ENCODE measurements around the gene NOBOX.
"Not testable (repeated sequence)": the region's sequence is repeated elsewhere in the genome, so short reads cannot be mapped to it uniquely, and the experiment has no call there.

Gene NOBOX

DNA sequence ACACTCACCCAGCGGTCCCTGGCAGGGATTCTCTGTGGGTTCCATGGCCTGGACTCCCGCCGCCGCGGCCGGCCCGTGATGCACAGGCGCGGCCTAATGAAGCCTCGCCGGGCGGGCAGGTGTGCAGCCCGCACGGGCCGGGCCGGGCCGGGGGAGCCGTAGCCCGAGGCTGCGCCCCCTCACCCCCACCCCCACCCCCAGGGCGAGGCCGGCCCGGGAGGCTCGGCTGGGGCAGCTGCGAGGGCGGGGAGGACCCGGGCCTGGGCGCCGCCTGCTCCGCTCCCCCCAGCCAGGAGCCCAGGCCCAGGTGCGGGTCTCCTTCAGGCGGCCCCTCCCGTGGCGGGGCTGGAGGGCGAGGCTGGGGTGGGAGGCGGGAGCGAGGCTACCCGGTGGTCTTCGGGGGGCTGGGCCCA lies at the start of gene NOBOX:
Gene NOBOX (minus strand): TSS at position 45 of the 413 bp plus-strand sequence.
- no peak for DNase-seq (ENCODE audit: low read depth)

DNA sequence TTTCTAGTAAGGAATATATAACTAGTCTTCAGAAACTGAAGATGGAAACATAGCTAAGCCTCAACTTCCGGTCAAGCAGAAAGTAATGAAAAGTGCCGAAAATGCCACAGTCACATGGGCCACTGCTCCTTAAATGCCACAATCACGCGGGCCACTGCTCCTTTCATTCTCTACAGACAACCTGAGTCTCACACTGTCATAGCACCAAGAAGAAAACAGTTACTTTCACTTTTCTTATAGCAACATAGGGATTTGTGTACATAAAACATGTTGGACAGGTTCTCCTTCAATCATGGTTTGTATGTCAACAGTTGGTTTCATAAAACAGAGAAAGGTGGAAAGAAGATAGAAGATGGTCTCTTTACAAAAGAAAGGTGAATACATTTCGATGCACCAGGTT lies 48.6 kb upstream of the NOBOX start:
- DNase-seq (ENCODE audit: low read depth): no peak

DNA sequence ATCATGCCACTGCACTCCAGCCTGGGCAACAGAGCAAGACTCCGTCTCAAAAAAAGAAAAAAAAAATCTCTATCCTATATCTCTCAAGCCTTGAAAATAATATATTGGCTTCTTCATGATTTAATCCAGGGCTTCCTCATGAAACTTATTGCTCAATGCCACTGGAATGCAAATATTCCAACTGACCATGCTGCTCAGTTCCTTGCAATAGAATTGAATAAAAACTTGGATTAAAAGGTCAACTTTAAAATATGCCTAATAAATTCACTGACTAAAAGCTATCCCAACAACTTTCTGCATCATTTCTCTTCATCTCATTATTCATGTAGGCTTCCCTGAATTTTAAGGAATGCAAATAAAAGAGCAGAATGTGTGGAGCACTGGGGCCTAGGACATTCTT lies 42.1 kb upstream of the NOBOX start:
- DNase-seq (ENCODE audit: low read depth): peak; percentile 18

DNA sequence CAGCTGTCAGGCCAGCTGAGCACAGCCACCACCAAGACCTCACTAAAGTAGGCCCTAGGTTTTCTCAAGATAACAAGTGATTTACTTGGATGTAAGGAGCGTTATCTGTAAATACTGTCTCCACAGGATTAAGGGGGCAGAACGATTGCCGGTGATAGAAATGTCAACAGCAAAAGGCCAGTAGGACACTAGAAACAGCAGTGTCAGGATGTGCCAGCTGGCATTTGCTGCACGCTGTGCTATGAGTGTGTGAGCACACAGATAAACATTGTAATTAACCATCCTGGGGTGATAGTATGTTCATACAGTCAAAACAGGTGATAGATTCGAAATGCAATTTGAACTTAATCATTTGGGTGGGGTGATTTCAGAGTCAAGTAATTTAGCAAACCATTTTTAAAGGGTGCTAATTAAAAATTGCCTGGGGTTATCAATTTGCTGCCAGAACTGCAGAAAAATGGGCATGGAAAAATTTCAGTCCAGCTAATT lies 36.3 kb upstream of the NOBOX start:
- no peak for DNase-seq (ENCODE audit: low read depth)

DNA sequence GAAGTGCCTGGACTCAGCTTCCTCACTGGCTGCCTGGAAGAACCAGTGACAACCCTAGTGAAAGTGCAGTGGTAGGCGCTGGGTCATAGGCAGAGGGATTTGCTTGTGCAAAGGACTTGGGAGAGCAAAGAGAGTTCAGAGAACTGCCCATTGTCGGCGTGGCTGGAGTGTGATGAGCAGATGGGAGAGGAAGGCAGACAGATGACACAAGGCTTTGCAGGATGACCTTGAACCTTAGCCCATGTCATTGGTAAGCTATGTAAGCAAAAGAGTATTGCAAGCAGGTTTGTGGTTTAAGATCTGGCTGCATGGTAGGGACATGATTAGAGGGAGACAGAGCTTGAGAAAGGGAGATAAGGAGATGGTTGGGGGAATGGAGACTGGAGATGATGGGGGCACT lies 35.3 kb upstream of the NOBOX start:
- DNase-seq (ENCODE audit: low read depth): peak; percentile 11

DNA sequence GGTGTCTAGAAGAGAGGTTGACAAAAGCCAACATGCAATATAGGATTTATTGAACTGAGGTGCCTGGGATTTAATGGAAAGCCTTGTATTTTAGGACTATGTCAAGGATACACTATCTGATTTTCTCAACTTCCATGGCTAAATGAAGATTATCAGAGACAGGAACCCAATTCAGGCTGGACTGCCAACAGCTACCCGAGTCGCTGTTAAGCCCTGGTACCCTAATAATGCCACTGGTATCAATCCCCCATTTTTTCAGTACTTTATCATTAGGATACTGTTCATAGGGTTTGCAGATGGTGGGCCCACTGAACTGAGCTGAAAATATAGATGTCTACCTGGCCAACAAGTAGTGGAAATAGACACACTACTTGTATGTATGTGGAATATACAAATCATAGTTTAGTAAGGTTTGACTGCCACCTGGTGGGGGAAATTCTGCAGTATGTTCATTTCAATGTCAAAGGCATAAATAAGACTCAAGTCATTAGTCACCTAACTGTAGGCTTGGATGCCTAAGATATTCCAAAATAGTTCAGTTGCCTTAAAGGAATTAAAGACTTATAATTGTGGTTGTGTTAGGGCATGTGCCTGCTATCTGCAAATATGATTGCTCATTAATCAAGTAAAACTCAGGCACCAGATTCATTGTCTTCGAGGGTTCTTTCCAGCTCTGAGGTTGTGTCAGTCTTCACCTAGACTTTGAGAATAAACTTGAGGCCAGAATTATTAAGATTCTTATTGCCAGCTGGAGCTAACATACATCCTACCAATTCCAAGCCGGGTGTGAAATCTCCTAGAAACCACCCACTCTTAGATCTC lies 34.1 kb upstream of the NOBOX start:
- DNase-seq (ENCODE audit: low read depth): peak; percentile 82

DNA sequence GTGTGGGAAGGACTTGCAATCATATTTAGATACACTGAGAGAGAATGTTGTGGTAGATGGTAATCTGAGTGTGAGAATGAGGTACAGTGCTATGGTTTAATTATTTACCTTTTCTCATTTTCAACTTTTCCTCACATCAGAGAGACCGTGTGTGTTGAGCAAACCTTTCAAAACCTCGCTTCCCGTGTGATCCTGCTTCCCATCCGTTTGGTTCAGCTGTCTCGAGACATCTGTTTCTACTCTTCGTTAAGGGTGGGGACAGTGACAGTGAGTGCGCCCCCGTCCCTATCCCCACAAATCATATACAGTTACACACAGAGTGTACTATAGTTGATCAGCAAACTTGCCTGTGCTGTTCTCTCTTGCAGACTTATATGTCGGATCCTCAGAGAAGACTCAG lies 33.0 kb upstream of the NOBOX start:
- DNase-seq (ENCODE audit: low read depth): no peak

DNA sequence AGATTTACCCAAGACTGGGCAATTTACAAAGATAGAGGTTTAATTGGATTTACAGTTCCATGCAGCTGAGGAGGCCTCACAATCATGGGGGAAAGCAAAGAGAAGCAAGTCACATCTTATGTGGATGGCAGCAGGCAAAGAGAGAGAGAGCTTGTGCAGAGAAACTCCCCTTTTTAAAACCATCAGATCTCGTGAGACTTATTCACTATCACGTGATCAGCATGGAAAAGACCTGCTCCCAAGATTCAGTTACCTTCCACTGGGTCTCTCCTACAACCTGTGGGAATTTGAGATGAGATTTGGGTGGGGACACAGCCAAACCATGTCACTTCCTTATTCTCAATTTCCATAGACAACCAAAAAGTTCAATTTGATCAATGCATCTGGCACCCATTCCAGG lies 24.9 kb upstream of the NOBOX start:
- no peak for DNase-seq (ENCODE audit: low read depth)

DNA sequence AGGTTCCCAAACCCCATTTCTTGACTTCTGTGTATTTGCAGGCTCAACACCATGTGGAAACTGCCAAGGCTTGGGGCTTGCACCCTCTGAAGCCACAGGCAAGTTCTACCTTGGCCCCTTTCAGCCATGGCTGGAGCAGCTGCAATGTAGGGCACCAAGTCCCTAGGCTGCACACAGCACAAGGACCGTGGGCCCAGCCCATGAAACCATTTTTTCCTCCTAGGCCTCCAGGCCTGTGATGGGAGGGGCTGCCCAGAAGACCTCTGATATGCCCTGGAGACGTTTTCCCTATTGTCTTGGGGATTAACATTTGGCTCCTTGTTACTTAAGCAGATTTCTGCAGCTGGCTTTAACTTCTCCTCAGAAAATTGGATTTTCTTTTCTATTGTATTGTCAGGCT lies 24.0 kb upstream of the NOBOX start:
- not testable (repeated sequence) for DNase-seq (ENCODE audit: low read depth)

DNA sequence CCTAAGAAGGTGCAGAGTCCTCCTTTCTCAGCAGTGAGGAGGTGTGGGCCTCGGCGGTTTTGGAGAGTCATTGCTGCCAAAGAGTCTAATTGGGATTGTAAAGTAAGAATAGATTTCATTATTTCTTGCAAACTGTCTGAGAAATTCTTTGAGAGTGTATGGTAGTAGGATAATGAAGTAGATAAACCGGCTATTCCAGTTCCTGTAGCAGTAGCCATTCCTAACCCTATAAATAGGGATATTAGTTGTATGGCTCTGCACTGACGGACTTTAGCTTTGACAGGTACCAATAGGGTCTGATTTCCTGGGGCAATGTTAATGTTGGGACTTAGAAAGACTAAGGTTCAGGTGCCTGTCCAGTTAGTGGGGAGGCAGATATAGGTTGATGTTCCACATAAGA lies 15.4 kb upstream of the NOBOX start:
- not testable (repeated sequence) for DNase-seq (ENCODE audit: low read depth)

DNA sequence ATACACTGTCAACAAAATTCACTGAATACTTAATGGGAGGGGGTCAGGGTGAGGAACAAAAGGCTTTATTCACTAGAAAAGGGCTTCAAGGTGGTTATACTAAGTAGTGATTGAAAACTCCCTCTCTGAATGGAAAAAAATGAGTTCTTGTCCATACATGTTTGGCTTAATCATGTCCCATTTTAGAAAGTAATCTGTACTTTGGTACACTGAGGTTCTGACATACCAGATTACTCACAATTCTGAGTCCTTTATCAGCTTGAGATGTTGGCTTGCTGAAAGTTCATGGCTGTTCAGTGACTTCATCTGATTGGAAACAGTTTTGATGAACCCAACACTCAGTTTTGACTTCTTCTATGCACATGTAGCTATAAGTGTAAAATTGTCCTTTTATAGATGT lies 12.8 kb upstream of the NOBOX start:
- no peak for DNase-seq (ENCODE audit: low read depth)

DNA sequence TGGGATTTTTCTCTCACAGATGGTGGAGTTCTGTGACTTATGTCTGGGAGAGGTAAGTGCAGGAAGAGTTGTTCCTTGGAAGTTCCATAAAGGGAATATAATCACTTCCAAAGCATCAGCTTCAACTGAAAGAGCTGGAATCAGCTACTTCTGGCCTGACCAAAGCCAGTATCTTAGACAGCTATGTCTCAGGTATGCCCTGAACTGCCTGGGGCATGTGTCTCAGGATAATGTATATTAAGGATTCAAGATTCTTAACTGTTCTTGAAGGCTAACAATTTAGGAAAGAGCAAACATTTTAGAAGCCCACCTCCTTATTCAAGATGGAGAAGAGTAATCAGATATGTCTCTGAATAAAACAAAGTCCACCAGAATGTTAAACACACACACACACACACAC lies 12.4 kb upstream of the NOBOX start:
- no peak for DNase-seq (ENCODE audit: low read depth)

DNA sequence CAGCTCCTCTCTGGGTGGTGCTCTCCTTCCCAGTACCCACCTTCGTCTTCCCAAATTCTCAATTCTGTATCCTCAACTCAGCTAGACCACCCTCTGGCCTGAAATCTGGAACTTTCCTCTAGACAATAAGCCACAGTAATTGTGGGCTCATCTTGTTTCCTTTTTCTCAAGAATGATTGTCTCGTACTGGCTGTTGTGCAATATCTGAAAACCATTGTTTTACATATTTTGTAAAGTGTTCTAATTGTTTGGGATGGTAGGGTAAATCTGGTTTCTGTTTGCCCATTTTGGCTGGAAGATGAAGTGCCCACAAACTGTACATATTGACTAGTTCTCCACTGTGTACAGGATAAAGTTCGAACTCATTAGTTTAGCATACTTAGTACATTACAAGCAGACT lies 11.3 kb upstream of the NOBOX start:
- no peak for DNase-seq (ENCODE audit: low read depth)

DNA sequence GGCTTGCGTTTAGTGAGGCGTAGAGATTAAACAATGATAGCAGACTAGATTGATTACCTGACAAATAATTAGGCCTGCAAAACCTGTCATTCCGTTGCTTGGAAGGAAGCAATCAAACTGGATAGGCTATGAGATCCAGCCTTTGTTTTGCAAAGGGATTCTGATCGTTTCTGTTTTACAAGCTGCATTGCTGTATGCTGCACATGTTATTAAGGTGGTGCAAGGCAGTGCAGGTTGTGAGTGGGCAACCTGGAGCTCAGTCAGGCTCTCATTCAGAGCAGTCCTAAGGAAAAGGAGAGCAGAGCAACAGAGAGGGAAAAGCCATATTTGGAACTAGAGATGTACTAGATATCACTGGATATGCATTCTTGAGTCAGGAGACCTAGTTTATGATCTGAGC lies 6.9 kb upstream of the NOBOX start:
- no peak for DNase-seq (ENCODE audit: low read depth)

DNA sequence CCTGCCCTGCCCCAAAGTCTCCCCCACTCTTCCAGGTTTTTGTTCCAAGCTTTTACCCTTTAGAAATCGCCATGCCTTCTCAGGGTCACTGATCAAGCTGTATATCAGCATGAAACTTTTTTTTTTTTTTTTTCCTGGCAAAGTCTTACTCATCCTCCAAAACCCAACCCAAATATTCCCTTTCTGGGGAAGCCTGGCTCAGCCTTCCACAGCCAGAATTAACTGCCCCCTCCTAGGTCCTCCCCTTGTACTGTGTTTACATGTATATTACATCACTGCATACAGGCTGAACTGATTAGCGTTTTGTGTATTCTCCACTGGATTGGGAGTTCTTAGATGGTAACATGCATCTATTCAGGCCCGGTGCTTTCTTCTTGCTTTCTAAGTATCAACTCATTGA lies 4.6 kb upstream of the NOBOX start:
- DNase-seq (ENCODE audit: low read depth): peak; percentile 29

DNA sequence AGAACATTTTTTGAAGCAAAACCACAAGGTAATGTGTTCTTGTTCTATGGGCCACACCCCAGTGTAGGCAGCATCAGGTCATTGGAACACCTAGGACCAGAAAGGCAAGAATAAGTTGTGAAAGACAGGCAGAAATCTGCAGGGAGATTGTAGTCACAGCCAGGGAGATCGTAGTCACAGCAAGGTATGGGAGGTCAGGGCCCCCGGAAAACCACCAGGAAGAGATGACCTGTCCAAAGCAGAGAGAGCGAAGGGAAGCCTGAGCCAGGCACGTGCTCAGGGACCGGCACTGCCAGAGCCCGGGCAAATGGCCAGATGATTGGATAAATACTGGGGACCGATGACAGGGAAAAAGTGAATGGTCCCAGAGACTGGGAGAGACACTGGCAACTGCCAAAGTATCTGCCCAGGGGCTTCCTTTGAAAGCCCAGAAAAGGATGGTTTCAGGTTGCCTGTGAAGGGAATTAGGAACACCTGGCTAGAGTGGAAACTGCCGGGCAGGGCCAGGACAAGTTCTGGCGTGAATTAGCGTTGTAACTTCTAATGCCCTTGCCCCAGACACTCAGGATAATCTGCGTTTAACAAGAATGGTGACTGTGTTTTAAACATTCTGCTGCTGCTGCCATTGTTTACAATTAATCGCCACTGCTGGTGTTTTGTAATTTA lies 3.9 kb upstream of the NOBOX start:
- no peak for DNase-seq (ENCODE audit: low read depth)

DNA sequence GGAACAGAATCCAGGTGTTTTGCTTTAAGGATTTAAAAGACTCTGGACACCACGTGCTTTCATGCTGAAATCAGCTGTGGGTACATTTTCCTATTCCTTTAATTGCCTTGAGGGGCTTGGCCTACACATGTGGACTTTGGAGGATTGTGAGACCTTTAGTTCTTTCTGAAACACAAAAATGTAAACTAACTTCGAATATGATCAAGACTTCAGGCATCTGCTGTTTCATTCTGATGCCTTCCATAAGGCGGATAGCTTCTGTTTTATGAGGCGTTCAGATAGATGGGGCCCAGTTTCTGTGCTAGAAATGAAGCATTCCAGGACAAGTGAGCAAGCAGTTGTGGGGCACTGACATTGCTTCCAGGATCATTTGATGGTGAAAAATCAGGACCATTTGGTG lies 1.5 kb upstream of the NOBOX start:
- DNase-seq (ENCODE audit: low read depth): no peak

DNA sequence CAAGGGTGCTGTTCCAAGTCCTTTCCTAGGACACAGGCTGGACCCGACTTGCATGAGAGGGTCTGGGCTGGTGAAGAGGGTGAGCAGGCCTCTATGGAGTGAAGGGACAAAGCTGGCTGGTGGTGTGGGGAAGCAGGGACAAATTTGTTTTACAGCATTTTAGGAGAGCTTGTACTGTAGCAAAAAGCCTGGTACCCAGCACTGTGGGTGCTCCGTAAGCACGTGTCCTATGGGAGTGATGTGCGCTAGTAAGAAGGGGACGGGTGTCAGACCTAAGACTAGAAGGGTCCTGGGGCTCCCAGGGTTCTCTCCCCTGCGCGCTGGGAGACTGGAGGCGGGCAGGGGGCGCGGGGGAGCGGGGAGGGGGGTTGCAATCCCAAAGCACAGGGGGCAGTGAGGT lies 391 bp downstream of the NOBOX start:
- no peak for DNase-seq (ENCODE audit: low read depth)

DNA sequence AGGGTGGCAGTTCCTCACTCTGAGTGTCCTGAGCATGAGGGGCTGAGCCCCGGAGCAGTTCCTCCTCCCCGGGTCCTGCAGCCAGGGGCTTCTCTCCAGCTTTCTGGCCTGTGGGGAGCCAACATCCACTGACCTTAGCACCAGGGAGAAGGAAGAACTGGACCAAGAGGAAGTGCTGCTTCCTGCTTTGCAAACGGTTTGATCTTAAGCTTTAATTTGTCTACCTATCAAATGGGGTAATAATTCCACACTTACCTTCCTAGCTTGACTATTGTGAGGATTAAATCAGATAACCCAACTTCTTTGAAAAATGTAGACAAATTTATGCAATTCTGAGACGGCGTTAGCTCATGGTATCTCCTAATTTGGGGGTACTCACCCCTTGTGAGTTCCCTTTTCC lies 2.0 kb downstream of the NOBOX start:
- no peak for DNase-seq (ENCODE audit: low read depth)

DNA sequence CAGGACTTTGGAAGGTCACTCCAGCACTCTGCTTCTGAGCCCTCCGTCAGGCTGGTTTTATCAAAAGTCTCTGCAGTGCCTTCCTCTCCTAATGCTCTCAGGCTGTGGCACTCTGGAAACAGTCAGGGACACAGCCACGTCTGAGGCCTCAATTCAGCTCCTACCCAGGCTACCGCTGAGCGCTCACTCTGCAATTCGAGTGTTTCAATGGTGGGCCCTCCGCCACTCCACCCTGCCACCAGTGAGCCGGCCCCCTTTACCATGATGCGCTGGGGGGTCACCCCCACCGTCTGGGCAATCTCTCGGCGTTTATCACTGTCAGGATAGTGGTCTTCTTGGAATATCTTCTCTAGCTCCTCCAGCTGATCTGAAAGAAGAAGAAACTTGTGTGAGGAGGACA lies 3.5 kb downstream of the NOBOX start:
- DNase-seq (ENCODE audit: low read depth): no peak

DNA sequence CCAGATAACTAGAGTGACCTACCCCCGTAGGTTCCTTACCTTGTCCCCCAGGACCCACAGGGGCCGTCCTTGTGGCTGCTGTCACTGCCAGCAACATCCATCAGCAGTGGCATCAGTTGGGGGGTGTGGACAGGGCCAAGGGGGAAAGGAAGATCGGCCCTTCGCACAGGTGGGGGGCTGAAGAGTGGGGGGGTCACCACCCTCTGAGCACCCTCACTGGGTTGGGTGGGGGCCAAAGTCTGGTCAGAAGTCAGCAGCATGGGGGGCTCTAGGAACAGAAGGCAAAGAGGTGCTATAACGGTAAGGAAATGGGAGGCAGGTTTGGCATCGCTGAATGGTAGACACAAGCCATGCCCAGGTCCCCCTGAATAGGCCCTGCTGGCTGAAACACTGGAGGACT lies 4.6 kb downstream of the NOBOX start:
- no peak for DNase-seq (ENCODE audit: low read depth)

DNA sequence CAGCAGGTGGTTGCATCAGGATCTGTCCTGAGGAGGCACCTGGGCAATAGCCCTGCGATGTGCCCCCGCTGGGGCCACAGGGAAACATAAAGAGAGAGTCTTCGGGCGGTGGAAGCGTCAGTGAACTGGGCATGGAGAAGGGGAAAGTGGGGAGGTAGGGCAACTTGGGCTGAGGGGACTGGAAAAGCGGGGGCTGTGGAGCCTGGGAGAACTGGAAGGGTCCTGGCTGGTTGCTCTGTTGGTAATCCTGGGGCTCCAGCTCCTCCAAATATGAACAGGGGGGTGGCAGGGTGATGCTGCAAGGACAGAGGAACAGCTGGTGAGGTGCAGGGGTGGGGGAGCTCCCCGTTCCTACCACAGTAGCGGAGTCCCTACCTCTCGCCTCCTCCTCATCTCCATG lies 5.2 kb downstream of the NOBOX start:
- no peak for DNase-seq (ENCODE audit: low read depth)

DNA sequence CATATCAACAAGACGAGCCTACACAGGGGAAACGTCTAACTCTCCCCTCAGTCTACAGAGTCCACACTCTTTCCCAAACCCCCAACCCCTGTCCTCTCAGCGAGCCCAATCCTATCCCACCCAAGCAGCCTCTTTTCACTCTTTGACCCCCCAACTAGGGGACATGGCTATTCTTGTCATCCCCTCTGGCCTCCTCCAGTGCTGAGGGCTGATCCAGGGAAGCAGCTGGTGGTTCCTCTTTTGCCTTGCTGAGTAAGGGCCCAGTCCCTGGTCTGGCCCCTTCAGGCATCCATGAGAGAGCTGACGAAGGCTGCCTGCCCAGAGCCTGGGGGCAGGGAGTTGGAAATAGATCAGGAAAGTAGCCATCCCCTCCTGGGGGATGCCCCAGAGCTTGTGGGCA lies 6.4 kb downstream of the NOBOX start:
- no peak for DNase-seq (ENCODE audit: low read depth)

DNA sequence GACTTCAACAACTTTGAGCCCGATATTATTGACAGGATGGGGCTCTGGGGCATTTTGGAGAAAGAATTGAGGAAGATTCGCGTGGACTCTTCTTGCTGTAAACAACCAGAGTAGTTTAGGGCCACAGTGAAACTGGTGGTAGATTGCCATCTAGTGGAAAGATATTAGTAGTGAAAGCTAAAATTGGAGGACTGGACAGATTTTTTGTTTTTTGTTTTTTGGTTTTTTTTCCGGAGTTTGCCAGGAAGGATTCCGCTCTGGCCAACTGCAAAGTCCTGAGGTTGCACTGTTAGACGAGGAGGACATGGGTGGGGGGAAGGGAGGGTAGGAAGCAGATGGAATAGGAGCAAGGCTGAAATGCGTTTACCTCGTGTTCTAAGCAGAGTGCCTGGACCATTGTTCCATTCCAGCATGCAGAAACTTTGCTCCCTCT lies 11.7 kb downstream of the NOBOX start:
- peak; percentile 59 for DNase-seq (ENCODE audit: low read depth)
